HG02973 (cell line): ENCODE data around the gene CACUL1.
"Not testable (repeated sequence)": the region's sequence is repeated elsewhere in the genome, so short reads cannot be mapped to it uniquely, and the experiment has no call there.

Experiments used
- ATAC-seq: cut with Tn5 transposase; IDR thresholded peaks from one replicate; pipeline ENCODE4 v1.9.1; 2021; ENCODE audit warnings: moderate library complexity; ENCODE audit not compliant: unreplicated experiment

The CACUL1 gene

GRCh38 chr10:118769898-118770600 lies 15.3 kb upstream of the CACUL1 start:
- no peak for ATAC-seq

DNA sequence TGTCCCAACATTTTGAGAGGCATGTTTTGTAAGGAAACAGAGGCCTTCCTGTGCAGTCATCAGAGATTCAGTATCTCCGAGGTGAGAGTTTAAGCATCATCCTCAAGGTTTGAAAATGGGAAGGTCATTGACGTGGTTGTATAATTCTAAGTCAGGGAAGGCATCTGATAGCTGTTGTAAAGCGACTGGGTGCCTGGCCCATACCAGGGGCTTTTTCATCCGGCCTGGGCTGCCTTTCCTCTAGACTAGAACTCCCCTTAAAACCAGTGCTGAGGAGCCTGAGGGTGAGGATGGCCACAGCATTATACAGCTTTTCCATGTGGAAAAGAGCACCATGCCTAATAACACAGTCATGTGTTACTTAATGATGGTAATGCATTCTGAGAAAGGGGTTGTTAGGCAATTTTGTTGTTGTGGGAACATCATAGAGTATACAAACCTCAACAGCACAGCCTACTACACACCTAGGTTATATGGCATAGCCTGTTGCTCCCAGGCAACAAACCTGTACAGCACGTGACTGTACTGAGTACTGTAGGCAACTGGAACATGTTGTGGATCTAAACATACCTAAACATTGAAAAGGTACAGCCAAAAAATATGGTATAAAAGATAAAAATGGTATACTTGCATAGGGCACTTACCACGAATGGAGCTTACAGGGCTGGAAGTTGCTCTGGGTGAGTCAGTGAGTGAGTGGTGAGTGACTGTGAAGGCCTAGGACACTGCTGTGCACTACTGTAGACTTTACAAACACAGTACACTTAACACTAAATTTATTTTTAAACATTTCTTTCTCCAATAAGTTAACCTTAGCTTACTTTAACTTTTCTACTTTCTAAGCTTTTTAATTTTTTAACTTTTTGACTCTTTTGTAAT lies 13.5 kb upstream of the CACUL1 start:
- ATAC-seq = no peak

DNA sequence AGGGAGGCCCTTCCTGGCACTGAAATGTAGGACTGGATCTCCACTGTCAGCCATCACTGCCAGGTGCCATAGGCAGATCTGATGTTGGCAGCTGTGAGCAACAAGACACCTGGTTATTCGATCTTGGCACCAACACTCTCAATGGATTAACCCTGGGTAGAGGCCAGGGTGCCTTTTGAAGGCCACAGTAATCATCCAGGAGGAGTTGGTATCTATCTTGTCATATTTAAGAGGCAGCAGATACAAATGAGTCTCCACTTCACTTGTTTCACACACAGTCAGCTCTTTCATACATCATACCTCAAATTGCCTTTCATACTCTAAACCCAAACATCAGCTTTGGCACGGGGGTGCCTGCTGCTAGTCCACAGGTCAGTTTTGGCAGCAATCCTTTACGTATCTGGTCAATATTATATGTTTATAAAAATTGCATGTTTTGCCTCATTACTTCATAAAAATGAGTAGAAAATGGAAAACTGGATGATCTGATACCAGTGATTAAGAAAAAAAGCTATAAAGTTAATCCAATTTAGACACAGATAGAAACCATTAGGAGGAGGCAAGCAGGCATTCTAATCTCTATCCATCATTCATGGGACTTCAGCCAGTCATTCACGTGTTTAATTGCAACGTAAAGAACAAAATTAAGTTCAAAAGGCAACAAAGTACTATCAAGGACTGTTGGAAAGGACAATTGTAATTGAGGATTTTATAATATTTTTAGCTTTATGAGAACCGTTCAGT lies 12.7 kb upstream of the CACUL1 start:
- ATAC-seq = no peak

DNA sequence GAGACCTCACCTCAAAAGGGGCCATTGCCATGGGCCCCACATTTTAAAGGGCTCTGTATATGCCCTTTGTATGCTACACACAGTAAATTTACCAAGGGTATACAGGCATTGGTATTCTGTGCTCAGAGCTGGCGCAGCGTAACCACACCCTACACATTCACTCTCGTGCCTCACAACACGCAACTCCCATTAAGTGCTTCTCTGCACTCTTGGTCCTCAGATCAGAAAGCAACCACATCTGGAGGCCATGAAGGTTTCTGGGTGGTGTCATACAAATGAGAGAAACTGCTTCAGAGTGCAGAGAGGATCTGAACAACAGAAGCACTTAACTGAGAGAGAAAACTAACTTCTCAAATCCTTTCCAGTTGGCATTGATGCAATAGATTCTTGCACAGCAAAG lies 9.4 kb upstream of the CACUL1 start:
- no peak for ATAC-seq

- ATAC-seq = no peak
Observed at GRCh38 chr10:118763202-118763988, 8.6 kb upstream of the CACUL1 start.

GRCh38 chr10:118760265-118760664 lies 5.5 kb upstream of the CACUL1 start:
- no peak for ATAC-seq

- ATAC-seq = no peak
Observed at GRCh38 chr10:118758449-118758848, 3.7 kb upstream of the CACUL1 start.

GRCh38 chr10:118754229-118754555 lies 578 bp downstream of the CACUL1 start:
- peak; percentile 19 for ATAC-seq

DNA sequence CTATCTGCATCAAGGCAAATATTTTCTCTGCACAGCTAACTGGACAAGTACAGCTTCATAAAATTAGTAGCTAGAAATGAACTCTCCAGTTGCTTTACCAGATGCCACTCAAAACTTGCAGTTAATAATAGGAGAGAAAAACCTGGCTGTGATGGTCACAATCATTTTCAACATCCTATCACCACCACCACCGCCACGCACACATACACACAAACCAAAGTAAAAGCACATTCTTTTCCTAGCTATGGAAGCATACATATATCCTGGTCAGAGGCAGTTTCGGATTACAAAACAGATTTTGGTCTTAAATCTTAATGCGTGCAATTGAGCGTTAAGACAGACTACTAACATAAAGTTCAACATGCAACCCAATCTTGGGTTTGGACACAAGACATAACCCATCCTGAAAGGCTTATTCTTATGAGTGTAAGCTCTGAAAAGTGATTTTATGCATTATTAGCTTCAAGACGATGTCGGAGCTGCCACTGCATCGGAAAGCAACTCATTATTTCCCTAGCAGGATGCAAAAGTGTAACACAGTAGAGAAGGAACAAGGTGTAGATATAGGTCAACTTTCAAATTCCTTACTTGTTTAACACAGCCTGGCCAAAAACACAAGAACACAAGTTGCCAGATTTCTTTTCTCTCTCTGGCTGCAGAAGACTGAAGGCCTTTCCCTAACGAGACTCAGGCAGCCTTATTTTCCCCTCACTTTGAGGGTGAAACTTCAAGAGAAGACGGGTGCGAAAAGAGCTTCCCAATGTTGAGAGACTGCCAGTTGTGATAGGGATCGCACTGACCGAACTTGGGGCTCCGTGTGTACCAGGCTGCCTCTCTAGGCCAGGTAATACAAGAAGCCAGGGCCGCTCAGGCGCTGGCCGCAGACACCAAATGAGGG lies 1.2 kb downstream of the CACUL1 start:
- ATAC-seq = peak; percentile 17

DNA sequence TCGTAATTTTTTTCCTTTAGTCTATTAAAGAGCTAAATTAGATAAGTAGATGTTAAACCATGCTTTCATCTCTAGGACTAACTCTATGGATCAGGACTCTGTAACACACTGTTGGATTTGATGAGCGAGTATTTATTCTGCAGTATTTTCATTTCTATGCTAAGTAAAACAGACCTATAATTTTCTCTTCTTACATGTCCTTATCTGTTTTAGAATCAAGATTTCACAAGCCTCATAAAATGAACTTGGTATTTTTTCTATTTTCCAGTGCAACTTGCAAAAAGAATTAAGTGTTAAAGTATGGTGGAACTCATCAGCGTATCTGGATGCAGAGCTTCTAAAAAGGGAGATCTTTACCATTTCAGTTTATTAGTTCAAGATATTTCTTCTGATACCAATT lies 2.4 kb downstream of the CACUL1 start:
- no peak for ATAC-seq

- ATAC-seq = no peak
Observed at GRCh38 chr10:118751265-118751664, 3.5 kb downstream of the CACUL1 start.

DNA sequence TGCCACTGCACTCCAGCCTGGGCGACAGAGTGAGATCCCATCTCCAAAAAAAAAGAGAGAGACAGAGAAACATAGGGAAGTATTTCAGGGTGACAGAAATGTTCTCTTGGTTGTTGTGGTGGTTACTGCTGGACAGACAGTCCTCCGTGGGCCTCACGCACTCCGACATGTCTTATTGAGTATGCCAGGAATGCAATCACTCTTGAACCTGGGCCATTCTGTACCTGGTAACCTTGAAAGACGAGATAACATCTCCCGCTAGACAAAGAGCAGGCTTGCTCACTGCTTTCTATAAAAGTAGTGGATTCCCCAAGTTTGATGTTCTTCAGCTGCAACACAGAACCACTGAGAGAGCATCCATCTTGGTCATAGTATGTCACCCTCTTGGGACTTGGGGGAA lies 6.7 kb downstream of the CACUL1 start:
- ATAC-seq = no peak

DNA sequence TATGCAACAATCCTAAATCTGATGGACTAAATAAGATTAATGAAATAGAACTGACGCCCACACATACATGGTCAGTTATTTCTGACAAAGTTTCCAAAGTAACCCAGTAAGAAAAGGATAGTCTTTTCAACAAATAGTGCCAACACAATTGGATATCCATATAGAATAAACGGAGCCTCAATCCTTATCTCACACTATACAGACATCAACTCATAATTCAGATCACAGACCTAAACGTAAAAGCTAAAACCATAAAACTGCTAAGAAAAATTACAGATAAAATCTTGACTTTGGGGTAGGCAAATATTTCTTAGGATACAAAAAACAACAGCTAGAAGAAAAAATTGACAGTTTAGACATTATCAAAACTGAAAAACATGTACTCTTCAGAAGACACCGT lies 8.5 kb downstream of the CACUL1 start:
- no peak for ATAC-seq

- ATAC-seq = no peak
Observed at GRCh38 chr10:118745056-118745455, 9.7 kb downstream of the CACUL1 start.

- ATAC-seq = not testable (repeated sequence)
Observed at GRCh38 chr10:118744346-118744918, 10.3 kb downstream of the CACUL1 start.

DNA sequence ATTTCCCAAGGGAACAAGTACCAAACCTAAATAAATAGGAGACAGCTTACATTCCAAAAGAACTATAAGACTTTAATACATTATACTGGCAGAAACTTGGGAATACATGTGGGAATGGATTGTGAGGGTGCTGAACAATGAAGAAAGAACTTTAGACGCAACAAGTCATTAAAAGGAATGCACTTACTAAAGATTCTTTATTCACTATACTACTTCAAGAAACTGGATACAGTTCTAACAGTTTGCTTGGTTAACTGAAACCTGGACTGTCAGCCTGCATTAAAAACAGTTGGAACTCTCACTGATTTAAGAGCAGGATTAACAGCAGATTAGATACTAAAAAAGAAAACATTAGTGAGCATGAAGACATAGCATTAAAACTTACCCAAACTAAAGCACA lies 12.0 kb downstream of the CACUL1 start:
- ATAC-seq = no peak

- ATAC-seq = no peak
Observed at GRCh38 chr10:118742032-118742431, 12.7 kb downstream of the CACUL1 start.

GRCh38 chr10:118738406-118738805 lies 16.4 kb downstream of the CACUL1 start:
- no peak for ATAC-seq

GRCh38 chr10:118737603-118738302 lies 17.0 kb downstream of the CACUL1 start:
- ATAC-seq = no peak
